ENCODE results near the gene PIK3IP1.

- TF ChIP-seq CTCF (IDR thresholded peaks at IDR 0.05) (no peak), POLR2A (IDR thresholded peaks at IDR 0.05) (no peak), POLR2AphosphoS5 (IDR thresholded peaks at IDR 0.05; ENCODE audit: insufficient read depth in 1 of 2, low read depth in 1 of 2) (no peak)
Observed at GRCh38 chr22:31269892-31270579, 22.3 kb downstream of the PIK3IP1 start.
